OCI-LY1 (cell line): ENCODE data around the gene SLFN5.

ENCODE experiments used
- H2AFZ ChIP-seq: fragments of 200-600 bp; sonication (generic), shearing (Covaris generic); 2 replicates; pipeline ENCODE4 v1.6.0; 2014; ENCODE audit warnings: antibody characterized with exemption, mild to moderate bottlenecking, low read length
- H3F3A ChIP-seq: fragments of 200-600 bp; sonication (generic), shearing (Covaris generic); 2 replicates; pipeline ENCODE4 v1.6.0; 2014; ENCODE audit warnings: mild to moderate bottlenecking, antibody characterized with exemption, low read length, moderate library complexity; ENCODE audit not compliant: insufficient read depth
- H3K27ac ChIP-seq: fragments of 200-600 bp; sonication (generic); 2 replicates; pipeline ENCODE4 v1.5.1; 2014; ENCODE audit warnings: low read length, mixed run types, mild to moderate bottlenecking, low read depth; ENCODE audit not compliant: poor library complexity, severe bottlenecking
- H3K27me3 ChIP-seq: fragments of 200-600 bp; sonication (generic); 2 replicates; pipeline ENCODE4 v1.6.0; 2014; ENCODE audit warnings: antibody characterized with exemption, mild to moderate bottlenecking, low read length, moderate library complexity; ENCODE audit not compliant: insufficient read depth
- H3K36me3 ChIP-seq: fragments of 200-600 bp; sonication (generic); 2 replicates; pipeline ENCODE4 v1.6.1; 2014; ENCODE audit warnings: mild to moderate bottlenecking, antibody characterized with exemption, low read length, moderate library complexity, mixed read lengths; ENCODE audit not compliant: insufficient read depth
- H3K4me1 ChIP-seq: fragments of 200-600 bp; sonication (generic); 2 replicates; pipeline ENCODE4 v1.5.1; 2014; ENCODE audit warnings: mild to moderate bottlenecking, low read length, moderate library complexity; ENCODE audit not compliant: insufficient read depth, severe bottlenecking
- H3K4me2 ChIP-seq: fragments of 200-600 bp; sonication (generic), shearing (Covaris generic); 2 replicates; pipeline ENCODE4 v1.6.1; 2014; ENCODE audit warnings: low read length
- H3K4me3 ChIP-seq: fragments of 200-600 bp; sonication (generic); 2 replicates; pipeline ENCODE4 v1.5.1; 2014; ENCODE audit warnings: low read length, low read depth, mild to moderate bottlenecking, mixed read lengths; ENCODE audit not compliant: poor library complexity, severe bottlenecking
- H3K79me2 ChIP-seq: fragments of 200-600 bp; shearing (Covaris generic); 2 replicates; pipeline ENCODE4 v1.6.1; 2016; ENCODE audit warnings: mixed run types, low read length, mixed read lengths; ENCODE audit not compliant: insufficient read depth
- H3K9ac ChIP-seq: fragments of 200-600 bp; sonication (generic), shearing (Covaris generic); 2 replicates; pipeline ENCODE4 v1.6.1; 2014; ENCODE audit warnings: mild to moderate bottlenecking, low read length, mixed read lengths
- H3K9me2 ChIP-seq: fragments of 200-600 bp; sonication (generic), shearing (Covaris generic); 2 replicates; pipeline ENCODE4 v1.6.1; 2014; ENCODE audit warnings: low read depth, mild to moderate bottlenecking, low read length, mixed read lengths
- H3K9me3 ChIP-seq: fragments of 200-600 bp; shearing (Covaris generic); 2 replicates; pipeline ENCODE4 v1.6.1; 2014; ENCODE audit warnings: low read length, mixed read lengths
- H4K20me1 ChIP-seq: fragments of 200-600 bp; sonication (generic), shearing (Covaris generic); 2 replicates; pipeline ENCODE4 v1.6.0; 2016; ENCODE audit warnings: mild to moderate bottlenecking, low read length; ENCODE audit not compliant: insufficient read depth
- EZH2 ChIP-seq: fragments of 200-600 bp; sonication (generic), shearing (Covaris generic); IDR thresholded peaks from 2 replicates; pipeline ENCODE4 v1.8.0; 2017; ENCODE audit warnings: borderline replicate concordance, mixed run types, mild to moderate bottlenecking, antibody characterized with exemption, low read length, moderate library complexity, mixed read lengths
- TF ChIP-seq, protein P1 (sequence below): fragments of 200-600 bp; sonication (generic), shearing (Covaris generic); IDR thresholded peaks from 2 replicates; pipeline ENCODE4 v1.5.1; 2017; ENCODE audit warnings: mild to moderate bottlenecking, antibody characterized with exemption, low read length, moderate library complexity, mixed read lengths

SLFN5 gene

DNA sequence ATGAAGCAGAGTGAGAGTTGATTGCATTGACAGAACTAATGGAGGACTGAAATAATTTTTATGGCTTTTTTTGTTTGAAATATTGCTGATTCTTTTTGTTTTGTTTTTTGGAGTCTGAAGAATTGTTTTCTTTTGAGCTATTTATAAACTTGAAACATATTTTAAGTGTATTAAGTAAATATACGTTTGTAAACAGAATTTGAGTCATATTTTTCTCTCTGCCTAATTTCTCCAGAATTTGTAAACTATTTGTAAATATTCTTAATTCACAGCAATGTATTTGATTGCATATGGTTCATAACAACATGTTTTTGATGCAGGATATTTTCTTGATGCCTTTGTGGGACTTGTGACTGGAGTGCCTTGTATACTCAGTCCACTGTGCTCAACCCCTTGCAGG is 79.9 kb downstream of the SLFN5 start:
- Histone ChIP-seq H4K20me1 (no peaks in the 10 kb centered on the region), H3K27me3 (no peaks in the 10 kb centered on the region), H3K4me3 (no peak overlapping the region), H3K27ac (no peak overlapping the region), H3F3A (no peaks in the 10 kb centered on the region), H3K4me2 (no peak overlapping the region), H3K4me1 (no peaks in the 10 kb centered on the region), H3K79me2 (no peaks in the 10 kb centered on the region), H3K9me3 (no peaks in the 10 kb centered on the region), H2AFZ (no peak overlapping the region), H3K9me2 (no peaks in the 10 kb centered on the region), H3K9ac (no peak overlapping the region), H3K36me3 (no peaks in the 10 kb centered on the region)
- TF ChIP-seq, protein P1, sequence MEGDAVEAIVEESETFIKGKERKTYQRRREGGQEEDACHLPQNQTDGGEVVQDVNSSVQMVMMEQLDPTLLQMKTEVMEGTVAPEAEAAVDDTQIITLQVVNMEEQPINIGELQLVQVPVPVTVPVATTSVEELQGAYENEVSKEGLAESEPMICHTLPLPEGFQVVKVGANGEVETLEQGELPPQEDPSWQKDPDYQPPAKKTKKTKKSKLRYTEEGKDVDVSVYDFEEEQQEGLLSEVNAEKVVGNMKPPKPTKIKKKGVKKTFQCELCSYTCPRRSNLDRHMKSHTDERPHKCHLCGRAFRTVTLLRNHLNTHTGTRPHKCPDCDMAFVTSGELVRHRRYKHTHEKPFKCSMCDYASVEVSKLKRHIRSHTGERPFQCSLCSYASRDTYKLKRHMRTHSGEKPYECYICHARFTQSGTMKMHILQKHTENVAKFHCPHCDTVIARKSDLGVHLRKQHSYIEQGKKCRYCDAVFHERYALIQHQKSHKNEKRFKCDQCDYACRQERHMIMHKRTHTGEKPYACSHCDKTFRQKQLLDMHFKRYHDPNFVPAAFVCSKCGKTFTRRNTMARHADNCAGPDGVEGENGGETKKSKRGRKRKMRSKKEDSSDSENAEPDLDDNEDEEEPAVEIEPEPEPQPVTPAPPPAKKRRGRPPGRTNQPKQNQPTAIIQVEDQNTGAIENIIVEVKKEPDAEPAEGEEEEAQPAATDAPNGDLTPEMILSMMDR = no peak
- no peak for TF ChIP-seq EZH2
